ENCODE results near the gene TBC1D22B.

DNA sequence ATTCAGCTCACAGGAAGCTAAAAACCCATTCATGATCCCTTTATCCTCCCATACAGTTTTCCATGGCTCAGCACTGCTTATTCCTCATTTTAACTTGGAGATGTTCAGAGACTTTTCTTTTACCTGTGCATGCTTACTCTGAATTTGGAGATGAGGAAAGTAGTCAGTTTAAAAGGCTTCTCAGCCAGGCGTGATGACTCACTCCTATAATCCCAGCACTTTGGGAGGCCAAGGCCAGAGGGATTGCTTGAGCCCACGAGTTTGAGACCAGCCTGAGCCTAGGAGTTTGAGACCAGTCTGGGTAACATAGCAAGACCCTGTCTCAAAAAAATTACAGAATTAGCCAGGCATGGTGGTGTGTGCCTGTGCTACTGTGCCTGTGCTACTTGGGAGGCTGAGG is 30.7 kb downstream of the TBC1D22B start:
- TF ChIP-seq CTCF (IDR thresholded peaks at IDR 0.05; ENCODE audit: low read depth, low read length) (no peak), POLR2A (IDR thresholded peaks at IDR 0.05; ENCODE audit: extremely low read depth, insufficient read length) (no peak)
